H1 (cell line): Measurements from ENCODE around the gene SPATS2L. TPM values are rescaled to one million over a fixed set of nuclear protein-coding genes. Genes with fewer than 3 reads are reported as not detected.

Experiments used
- ASH2L ChIP-seq: fragments of 200-600, 300-600 bp; sonication (generic); IDR thresholded peaks from one replicate; pipeline ENCODE4 v1.7.1; 2017; ENCODE audit warnings: low read length
- BACH1 ChIP-seq: IDR thresholded peaks from 2 replicates; pipeline ENCODE4 v1.6.1; 2012; ENCODE audit warnings: low read length, improper control_type of control experiment
- CTBP2 ChIP-seq: IDR thresholded peaks from 2 replicates; pipeline ENCODE4 v1.7.0; 2011; ENCODE audit warnings: borderline replicate concordance, mild to moderate bottlenecking, moderate library complexity, mixed read lengths, low read length; ENCODE audit not compliant: insufficient read depth, insufficient read length
- HDAC2 ChIP-seq, 2 experiments: fragments of 300-600 bp in 1 of 2; sonication (generic) in 1 of 2; IDR thresholded peaks; 2 replicates each; pipeline ENCODE4 v1.6.1; 2011 to 2012; ENCODE audit warnings: low read depth in 2 of 2, low read length in 2 of 2, mild to moderate bottlenecking in 2 of 2, moderate library complexity in 2 of 2, borderline replicate concordance in 1 of 2, inconsistent platforms in 1 of 2
- HDAC6 ChIP-seq: IDR thresholded peaks from one replicate; pipeline ENCODE4 v1.7.1; 2012; ENCODE audit warnings: low read depth, mild to moderate bottlenecking, inconsistent platforms, low read length, moderate library complexity
- RBBP5 ChIP-seq: IDR thresholded peaks from 2 replicates; pipeline ENCODE4 v1.7.1; 2012; ENCODE audit warnings: low read depth, mild to moderate bottlenecking, inconsistent platforms, low read length, moderate library complexity, borderline replicate concordance
- SP4 ChIP-seq: IDR thresholded peaks from 2 replicates; pipeline ENCODE4 v1.6.1; 2012; ENCODE audit warnings: low read length, inconsistent platforms
- TAF1 ChIP-seq: IDR thresholded peaks from 2 replicates; pipeline ENCODE4 v1.6.1; 2011; ENCODE audit warnings: mild to moderate bottlenecking, low read depth, low read length
- ZNF274 ChIP-seq: IDR thresholded peaks from 2 replicates; pipeline ENCODE4 v1.7.0; 2012; ENCODE audit warnings: low read length, borderline replicate concordance; ENCODE audit errors: extremely low read depth
- polyA plus RNA-seq, 7 experiments: library from polyadenylated mRNA; depleted of rRNA in 3 of 7; stranded (reverse) in 5 of 7; unstranded in 2 of 7; fragments of >200 nt in 5 of 7; fragments of 200-250 nt in 2 of 7; gene quantifications; 1 replicate in 5 of 7; 2 replicates in 1 of 7; 4 replicates in 1 of 7; pipeline versions ENCODE4 v1.2.1 to v1.2.3, GENCODE V29; 2011 to 2013; ENCODE audit warnings: missing spikeins in 2 of 7, mixed read lengths in 2 of 7
- total RNA-seq: library from RNA; stranded (reverse); fragmentation: NEBNext Ultra II Directional; extraction: Animal tissue kit (Norgen Biotek cat#: 25700); gene quantifications from 2 replicates; pipeline ENCODE4 v1.2.1, GENCODE V29; 2021

The SPATS2L gene
- total and polyA plus RNA-seq, 2 of the 8 experiments (the other 6 are each of a cell fraction or from before 2014, with no cell fraction given), result 67.3 to 189 TPM

GRCh38 chr2:200350850-200351285, 44.4 kb downstream of the SPATS2L start (continued):
- TF ChIP-seq SP4 (no peak), HDAC2 (IDR thresholded peaks at IDR 0.05; ENCODE audit: borderline replicate concordance in 1 of 2, low read depth in 2 of 2, low read length in 2 of 2) (no peak), ZNF274 (no peak), TAF1 (no peak), CTBP2 (no peak), ASH2L (no peak), RBBP5 (no peak), HDAC6 (no peak), BACH1 (no peak)
